ENCODE data around the gene PLEKHG3.

PLEKHG3 gene

GRCh38 chr14:64763801-64764621 is 59.8 kb downstream of the PLEKHG3 start:
- DNase-seq (ENCODE audit: low read depth), result no peak

DNA sequence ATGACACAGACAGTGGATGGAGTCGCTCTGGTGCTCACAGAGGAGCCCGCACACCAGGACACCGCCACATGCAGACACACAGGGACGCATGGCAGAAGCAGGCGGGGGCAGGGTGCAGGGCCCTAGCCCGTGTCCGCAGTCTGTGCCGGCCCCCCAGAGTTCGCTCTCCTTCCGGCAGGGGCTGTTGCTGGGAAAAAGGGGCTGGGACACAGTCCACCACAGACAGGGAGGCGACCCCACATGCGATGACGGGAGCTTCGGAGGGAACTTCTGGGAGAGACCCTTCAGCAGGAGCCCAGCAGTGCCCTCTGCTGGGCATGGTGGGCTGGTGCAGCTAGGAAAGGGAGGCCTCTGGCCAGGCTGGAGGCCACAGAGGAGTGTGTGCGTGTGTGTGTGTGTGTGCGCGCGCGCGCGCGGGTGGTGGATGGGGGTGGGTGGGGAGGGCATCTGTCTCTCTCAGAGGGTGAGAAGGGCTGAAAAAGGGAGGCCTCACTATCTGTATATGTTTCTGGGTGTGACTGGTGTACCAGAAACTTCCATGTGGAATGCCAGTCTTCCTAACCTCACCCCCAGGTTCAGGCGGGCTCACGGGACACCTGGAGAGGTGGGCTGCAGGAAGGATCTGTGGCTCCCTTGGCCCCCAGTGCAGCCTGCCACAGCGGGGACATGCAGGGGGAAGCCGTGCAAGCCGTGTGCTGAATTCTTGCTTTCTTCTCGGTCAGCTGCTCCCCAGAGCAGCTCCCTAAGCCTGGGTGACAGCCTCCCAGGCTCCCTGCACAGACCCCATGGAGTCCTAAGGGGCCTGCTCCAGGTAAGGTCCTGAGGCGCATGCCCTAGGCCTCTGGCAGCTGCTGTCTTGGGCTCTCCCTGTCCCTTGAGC is 60.7 kb downstream of the PLEKHG3 start:
- DNase-seq (ENCODE audit: low read depth), result no peak

GRCh38 chr14:64765740-64766302 is 61.6 kb downstream of the PLEKHG3 start:
- DNase-seq (ENCODE audit: low read depth), result no peak

DNA sequence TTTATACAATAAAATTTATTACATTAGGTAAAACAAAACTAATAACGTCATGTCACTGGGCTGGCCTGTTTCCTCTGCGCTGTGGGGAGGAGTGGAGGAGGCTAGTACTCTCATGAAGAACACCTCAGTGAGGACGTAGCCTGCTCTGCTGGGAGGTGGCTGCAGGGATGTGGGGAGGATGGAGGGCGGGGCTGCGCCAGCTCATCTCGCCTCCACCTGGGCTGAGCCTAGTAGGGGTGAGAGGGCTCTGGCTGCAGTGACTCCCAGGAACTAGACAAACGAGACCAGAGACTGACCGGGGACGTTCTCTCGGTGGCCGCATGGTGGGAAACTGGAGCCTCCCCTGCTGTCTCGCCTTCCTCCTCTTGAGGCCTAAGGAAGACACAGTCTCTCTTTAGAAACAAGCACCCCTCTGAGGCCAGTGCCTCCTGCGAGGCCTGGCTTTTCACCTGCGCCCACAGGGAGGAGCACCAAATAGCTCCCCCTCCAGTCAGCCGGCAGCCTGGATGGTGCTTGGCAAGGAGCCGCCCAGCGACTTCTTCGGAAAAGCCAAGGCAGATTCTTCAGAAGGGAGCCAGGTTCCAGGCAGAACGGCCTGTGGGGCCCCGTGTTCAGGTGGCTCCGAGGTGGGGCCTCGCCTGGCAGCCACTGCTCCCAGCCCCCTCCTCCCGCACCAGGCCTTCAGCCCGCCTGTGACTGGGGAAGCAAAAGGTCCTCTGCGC is 62.4 kb downstream of the PLEKHG3 start:
- DNase-seq (ENCODE audit: low read depth), result no peak

DNA sequence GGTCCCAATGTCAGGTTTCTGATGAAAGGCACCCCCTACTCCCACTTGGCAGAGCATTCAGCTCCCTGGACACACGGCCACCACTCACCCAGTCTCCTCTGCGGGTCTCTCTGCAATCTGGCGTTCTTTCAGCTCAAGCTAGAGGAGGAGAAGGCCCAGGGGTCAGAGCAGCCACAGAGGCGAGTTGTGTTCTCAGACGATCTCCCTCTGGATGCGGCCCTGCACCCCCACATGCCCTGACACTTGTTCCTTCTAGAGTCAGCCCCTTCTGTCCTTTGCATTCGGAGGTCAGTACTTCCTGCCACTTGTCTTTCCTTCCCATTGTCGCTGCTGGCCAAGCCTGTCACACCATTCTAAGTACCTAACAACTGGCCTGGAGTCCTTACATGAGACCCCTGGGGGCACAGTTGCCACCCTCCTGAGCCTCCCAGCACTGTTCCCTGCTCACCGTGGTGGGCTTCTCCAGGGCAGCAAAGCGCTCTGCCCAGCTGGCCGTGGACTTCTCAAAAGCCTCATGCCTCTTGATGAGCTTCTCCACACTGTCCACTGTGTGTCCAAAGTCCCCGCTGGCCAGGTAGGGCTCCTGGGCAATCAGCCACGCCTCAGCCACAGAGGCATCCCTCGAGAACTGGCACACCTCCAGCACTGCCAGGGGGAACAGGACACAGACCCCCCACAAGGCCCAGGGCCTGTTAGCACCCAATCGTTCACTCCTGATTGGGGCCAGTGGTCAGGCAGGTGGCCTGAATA is 63.2 kb downstream of the PLEKHG3 start:
- DNase-seq (ENCODE audit: low read depth), result no peak

DNA sequence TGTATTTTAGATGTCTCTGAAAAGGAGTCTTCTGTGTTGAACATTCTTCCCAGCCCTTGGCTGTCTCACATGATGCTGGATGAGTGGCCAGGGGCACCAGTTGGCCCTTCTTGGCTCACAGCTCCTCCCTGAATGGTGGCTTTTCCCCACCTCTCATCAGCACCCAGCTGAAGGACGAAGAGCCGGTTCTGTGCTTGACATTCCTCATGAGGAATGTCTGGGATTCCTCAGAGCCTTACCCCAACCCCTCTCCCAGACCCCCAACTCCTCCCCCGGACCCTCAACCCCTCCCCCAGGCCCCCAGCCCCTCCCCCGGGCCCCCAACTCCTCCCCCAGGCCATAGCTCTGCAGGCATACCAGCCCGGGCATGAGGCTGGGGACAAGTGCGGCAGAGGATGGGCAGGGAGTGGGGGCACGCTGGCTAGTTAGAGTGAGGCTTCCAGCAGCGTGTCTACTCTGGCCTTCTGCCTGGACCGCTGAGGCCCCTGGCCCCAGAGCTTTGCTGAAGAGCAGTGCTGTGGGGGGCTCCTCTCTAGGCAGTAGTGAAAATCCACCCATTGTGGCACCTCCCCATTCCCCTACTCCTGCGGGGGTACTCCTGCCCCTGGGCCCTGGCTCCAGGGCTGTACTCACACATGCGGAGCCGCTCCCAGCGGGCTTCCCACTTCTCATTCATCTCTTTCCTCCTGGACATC is 64.3 kb downstream of the PLEKHG3 start:
- DNase-seq (ENCODE audit: low read depth), result no peak

GRCh38 chr14:64769096-64770020 is 65.1 kb downstream of the PLEKHG3 start:
- no peak for DNase-seq (ENCODE audit: low read depth)

DNA sequence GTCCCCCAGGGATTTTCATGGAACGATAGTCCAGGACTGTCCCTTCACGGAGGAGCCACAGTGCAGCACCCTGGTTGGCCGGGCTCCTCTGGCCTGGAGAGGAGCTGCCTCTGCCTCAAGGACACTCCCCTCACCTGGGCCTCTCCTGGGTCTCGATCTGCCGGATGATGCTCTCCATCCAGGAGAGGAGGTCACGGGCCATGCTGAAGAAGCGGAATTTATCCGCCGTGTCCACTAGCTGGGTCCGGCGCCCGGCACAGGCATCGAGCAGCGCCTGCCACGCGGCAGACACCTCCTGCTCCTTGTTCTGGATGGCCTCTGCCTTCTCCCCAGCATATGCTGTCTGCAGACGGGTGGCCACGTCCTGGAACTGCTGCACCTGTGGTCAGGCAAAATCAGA is 66.5 kb downstream of the PLEKHG3 start:
- no peak for DNase-seq (ENCODE audit: low read depth)

GRCh38 chr14:64771161-64771560 is 66.9 kb downstream of the PLEKHG3 start:
- no peak for DNase-seq (ENCODE audit: low read depth)

DNA sequence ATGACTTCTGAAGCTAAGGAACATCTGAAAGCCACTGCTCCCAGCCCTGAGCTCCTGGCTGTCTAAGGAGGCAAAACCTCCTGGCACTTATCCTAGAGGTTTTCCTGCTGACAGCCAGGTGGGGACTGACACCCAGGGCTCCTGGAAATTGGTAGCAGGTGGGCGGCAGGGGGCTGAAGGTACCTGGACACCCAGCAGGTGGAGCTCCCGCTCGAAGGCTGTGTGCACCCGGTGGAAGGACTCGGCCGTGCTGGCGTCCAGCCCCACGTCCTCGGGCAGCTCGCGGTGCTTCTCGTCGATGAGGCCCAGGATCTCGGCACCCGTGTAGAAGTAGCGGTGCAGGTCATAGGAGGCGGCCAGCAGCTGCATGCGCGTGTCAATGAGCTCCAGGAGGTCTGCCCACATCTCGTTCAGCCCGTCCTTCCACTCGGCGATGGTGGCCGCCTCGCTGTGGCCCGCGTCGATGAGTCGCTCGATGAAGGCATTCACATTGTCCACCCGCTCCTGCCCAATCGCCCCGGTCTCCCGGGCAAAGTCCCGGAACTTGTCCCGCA is 68.2 kb downstream of the PLEKHG3 start:
- DNase-seq (ENCODE audit: low read depth), result no peak

DNA sequence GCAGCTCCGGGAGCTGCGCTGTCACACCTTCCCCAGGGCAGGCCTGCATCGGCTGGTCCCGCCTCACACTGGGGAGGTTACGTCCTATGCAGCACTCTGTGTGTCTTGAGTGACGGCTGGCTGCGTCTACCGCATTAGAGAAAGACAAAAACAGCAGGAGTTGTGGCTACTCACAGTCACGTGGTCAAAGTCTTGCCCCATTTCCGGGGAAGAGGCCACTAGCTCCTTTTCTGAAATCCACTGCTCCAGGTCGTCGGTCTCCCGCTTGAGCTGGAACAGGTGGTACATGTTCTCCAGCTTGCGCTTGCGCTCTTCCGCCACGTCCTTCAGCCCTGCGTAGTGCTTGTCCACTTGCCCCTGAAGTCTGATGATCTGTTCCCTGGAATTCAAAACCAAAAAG is 68.8 kb downstream of the PLEKHG3 start:
- no peak for DNase-seq (ENCODE audit: low read depth)

DNA sequence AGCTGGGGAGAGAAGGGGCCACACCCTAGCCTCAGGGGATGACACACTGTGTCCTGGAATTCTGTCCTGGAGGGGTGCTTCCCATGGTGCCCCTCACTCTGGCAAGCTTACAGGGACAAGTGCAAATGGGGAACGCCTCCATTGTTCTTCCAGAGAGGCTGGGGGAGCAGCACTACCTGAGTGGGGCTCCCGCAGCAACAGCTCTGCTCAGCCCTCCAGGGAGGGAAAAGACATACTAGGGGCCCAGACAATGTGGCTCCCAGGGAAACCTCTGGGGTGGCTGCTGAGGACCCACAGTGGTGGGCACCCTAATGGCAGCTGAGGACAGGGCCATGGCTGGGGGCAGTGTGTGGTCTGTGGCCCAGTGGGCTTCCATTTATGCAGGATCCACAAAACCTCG is 69.4 kb downstream of the PLEKHG3 start:
- DNase-seq (ENCODE audit: low read depth), result no peak

DNA sequence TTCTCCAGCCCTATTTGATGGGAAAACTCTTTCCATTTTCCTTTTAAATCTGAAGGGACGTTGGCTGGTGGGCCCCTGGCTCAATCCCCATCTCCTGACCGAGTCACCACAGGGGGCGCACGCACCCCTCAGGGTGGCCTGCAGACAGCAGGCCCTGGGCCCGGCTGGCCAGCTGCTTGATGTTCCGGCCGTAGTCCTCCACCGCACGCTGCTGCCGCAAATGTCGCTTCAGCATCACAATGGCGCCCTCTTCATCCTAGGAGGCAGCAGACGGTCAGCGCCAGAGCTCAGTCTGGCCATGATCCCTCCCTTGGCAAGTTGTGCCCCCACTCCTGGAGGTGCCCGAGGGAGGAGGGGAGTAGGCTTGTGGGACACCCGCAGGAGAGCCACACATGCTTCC is 70.0 kb downstream of the PLEKHG3 start:
- no peak for DNase-seq (ENCODE audit: low read depth)

GRCh38 chr14:64775081-64775777 is 71.0 kb downstream of the PLEKHG3 start:
- DNase-seq (ENCODE audit: low read depth), result no peak

GRCh38 chr14:64777461-64777860 is 73.2 kb downstream of the PLEKHG3 start:
- no peak for DNase-seq (ENCODE audit: low read depth)

DNA sequence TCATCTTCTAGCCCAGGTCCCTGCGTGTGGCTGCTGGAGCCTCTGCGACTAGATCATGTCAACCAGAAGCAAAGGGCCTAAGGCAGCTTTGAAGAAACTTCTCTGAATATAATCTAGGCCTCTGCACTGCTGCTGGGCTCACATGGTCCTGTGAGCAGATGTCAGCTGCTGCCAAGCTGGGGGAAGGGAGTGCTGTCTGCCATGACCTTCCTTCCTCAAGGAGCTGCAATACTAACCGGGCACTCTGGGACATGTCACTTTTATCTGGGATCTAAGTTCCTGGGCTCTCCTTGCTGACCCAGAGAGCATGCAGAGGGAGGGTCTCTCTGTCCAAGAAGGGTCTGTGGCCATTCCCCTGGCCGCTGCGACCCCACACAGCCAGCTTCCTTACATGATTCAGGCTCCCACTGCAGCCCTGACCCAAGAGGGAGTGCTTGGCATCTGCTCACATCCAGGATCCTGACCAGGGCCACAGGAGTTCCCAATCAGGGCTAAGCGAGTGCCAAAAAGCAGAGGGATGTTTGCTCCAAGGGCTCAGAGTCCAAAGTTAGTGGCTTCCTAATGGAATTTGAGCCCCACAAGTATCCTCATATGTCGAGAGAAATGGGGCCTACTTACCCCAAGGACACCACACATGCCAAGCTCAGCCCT is 74.0 kb downstream of the PLEKHG3 start:
- no peak for DNase-seq (ENCODE audit: low read depth)

DNA sequence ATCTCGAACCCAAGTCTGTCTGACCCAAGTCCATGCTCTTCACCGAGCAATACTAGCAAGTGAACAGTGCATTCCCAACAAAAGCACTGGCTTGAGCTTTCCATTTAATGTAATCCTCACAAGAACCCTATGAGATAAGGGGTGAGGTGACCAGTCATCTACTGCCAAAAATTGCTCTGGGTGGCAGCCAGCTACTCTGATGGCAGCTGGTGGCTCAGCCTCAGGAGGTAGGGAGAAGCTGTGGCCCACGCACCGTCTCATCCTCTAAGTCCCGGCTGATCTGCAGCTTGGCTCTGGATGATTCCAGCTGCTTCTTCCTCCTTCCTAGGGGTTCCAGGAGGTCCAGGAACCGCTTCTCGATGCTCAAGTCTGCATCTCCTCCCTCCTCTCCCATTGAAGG is 75.2 kb downstream of the PLEKHG3 start:
- no peak for DNase-seq (ENCODE audit: low read depth)

DNA sequence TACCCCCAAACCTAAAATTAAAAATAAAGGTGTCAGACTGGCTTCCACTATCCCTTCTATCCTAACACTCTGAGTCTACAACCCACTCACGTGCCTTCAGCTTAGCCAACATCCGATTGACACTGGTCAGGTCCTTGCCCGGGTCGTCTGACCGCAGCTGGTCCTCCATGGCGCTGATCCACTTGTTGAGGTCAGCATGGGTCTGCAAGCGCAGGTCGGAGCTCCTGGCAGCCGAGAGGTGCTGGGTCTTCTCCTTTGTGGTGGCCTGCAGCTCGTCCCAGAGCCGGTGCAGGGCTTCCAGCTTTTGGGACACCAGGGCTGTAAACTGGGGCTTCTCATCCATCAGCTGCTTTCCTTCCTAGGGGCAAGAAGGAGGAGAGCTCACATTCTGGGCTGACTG is 78.0 kb downstream of the PLEKHG3 start:
- no peak for DNase-seq (ENCODE audit: low read depth)

Measured in non-pigmented ciliary epithelial cell (primary cell).